Trophoblast cell (in vitro differentiated cells and primary cell): ENCODE data around the gene KCNN3.

Source experiments
- DNase-seq, 2 donors: peaks; one replicate each; pipeline ENCODE4 v3.0.0-alpha.2; 2016
- H2AFZ ChIP-seq: 2 replicates; pipeline ENCODE4 v1.6.1; 2013; ENCODE audit warnings: low read length, moderate library complexity, mild to moderate bottlenecking; ENCODE audit not compliant: insufficient read depth, poor library complexity
- H2AK5ac ChIP-seq: 2 replicates; pipeline ENCODE4 v1.6.1; 2013; ENCODE audit warnings: mild to moderate bottlenecking, low read length
- H2BK120ac ChIP-seq: 2 replicates; pipeline ENCODE4 v1.6.1; 2013; ENCODE audit warnings: low read length, mild to moderate bottlenecking, moderate library complexity; ENCODE audit not compliant: insufficient read depth, poor library complexity
- H2BK12ac ChIP-seq: 2 replicates; pipeline ENCODE4 v1.6.1; 2013; ENCODE audit warnings: mild to moderate bottlenecking, low read length, moderate library complexity
- H2BK5ac ChIP-seq: 2 replicates; pipeline ENCODE4 v1.6.1; 2013; ENCODE audit warnings: low read length, low read depth, moderate library complexity, mild to moderate bottlenecking; ENCODE audit not compliant: poor library complexity
- H3K14ac ChIP-seq: 2 replicates; pipeline ENCODE4 v1.6.1; 2013; ENCODE audit warnings: mild to moderate bottlenecking, low read length
- H3K18ac ChIP-seq: 2 replicates; pipeline ENCODE4 v1.6.1; 2013; ENCODE audit warnings: mild to moderate bottlenecking, low read length
- H3K23ac ChIP-seq: 2 replicates; pipeline ENCODE4 v1.6.1; 2013; ENCODE audit warnings: low read length
- H3K27ac ChIP-seq: 2 replicates; pipeline ENCODE4 v1.5.1; 2013; ENCODE audit warnings: low read depth, mild to moderate bottlenecking, inconsistent platforms, low read length, moderate library complexity
- H3K27me3 ChIP-seq: 2 replicates; pipeline ENCODE4 v1.6.1; 2013; ENCODE audit warnings: inconsistent platforms, mild to moderate bottlenecking, low read length, moderate library complexity; ENCODE audit not compliant: insufficient read depth
- H3K36me3 ChIP-seq, 2 experiments: 1 replicate in 1 of 2; 2 replicates in 1 of 2; pipeline ENCODE4 v1.6.1; 2013; ENCODE audit warnings: low read length in 2 of 2, mild to moderate bottlenecking in 2 of 2, moderate library complexity in 1 of 2; ENCODE audit not compliant: insufficient read depth in 2 of 2, control insufficient read depth in 1 of 2
- H3K4ac ChIP-seq: 2 replicates; pipeline ENCODE4 v1.6.1; 2013; ENCODE audit warnings: low read depth, mild to moderate bottlenecking, low read length, moderate library complexity
- H3K4me1 ChIP-seq, 2 experiments: 1 replicate in 1 of 2; 2 replicates in 1 of 2; pipeline ENCODE4 v1.6.1; 2013; ENCODE audit warnings: low read length in 2 of 2, mild to moderate bottlenecking in 2 of 2, moderate library complexity in 1 of 2; ENCODE audit not compliant: insufficient read depth in 2 of 2, control insufficient read depth in 1 of 2
- H3K4me2 ChIP-seq: 2 replicates; pipeline ENCODE4 v1.6.1; 2013; ENCODE audit warnings: inconsistent platforms, mild to moderate bottlenecking, low read length, moderate library complexity
- H3K4me3 ChIP-seq: 2 replicates; pipeline ENCODE4 v1.5.1; 2013; ENCODE audit warnings: mild to moderate bottlenecking, low read depth, low read length, inconsistent platforms
- H3K79me1 ChIP-seq: one replicate; pipeline ENCODE4 v1.6.1; 2013; ENCODE audit warnings: low read length
- H3K79me2 ChIP-seq: 2 replicates; pipeline ENCODE4 v1.6.1; 2013; ENCODE audit warnings: low read length, mild to moderate bottlenecking; ENCODE audit not compliant: control insufficient read depth, insufficient read depth, poor library complexity
- H3K9ac ChIP-seq: 2 replicates; pipeline ENCODE4 v1.6.1; 2013; ENCODE audit warnings: mild to moderate bottlenecking, low read length
- H3K9me3 ChIP-seq: 2 replicates; pipeline ENCODE4 v1.6.1; 2013; ENCODE audit warnings: low read depth, mild to moderate bottlenecking, control low read depth, inconsistent platforms, low read length; ENCODE audit not compliant: insufficient read depth
- H4K12ac ChIP-seq: 2 replicates; pipeline ENCODE4 v1.6.1; 2013; ENCODE audit warnings: low read depth, mild to moderate bottlenecking, low read length, moderate library complexity
- H4K8ac ChIP-seq: 2 replicates; pipeline ENCODE4 v1.6.1; 2013; ENCODE audit warnings: low read depth, mild to moderate bottlenecking, low read length, moderate library complexity
- H4K91ac ChIP-seq: one replicate; pipeline ENCODE4 v1.6.1; 2013; ENCODE audit warnings: low read depth, mild to moderate bottlenecking, low read length, moderate library complexity
- WGBS: extraction: QIAGEN DNeasy Blood & Tissue Kit; methylation state at CpG from one replicate; pipeline ENCODE4 v1.1.7; 2013; ENCODE audit warnings: missing lambda C conversion rate; ENCODE audit not compliant: insufficient read length, insufficient coverage; ENCODE audit errors: extremely low coverage; 5-methylcytosine and 5-hydroxymethylcytosine counted together

KCNN3 gene

GRCh38 chr1:154716614-154717527 lies 153.2 kb downstream of the KCNN3 start:
- no peak overlapping the region for H3K4me3 ChIP-seq
- H3K9ac ChIP-seq, result no peak overlapping the region
- no peak overlapping the region for H2BK12ac ChIP-seq
- H3K23ac ChIP-seq, result no peak overlapping the region
- no peak overlapping the region for H4K8ac ChIP-seq
- no peak overlapping the region for H4K12ac ChIP-seq
- H3K14ac ChIP-seq, result no peak overlapping the region
- no peak overlapping the region for H3K27ac ChIP-seq
- H3K4me1 ChIP-seq, result peaks cover 0 to 2% of the 10 kb centered on the region in 2 experiments
- no peak overlapping the region for H2AK5ac ChIP-seq
- no peak overlapping the region for H2AFZ ChIP-seq
- DNase-seq, result no peak
- no peaks in the 10 kb centered on the region for H3K36me3 ChIP-seq
- no peak overlapping the region for H4K91ac ChIP-seq
- H3K9me3 ChIP-seq, result peaks cover 11% of the 10 kb centered on the region
- no peaks in the 10 kb centered on the region for H3K27me3 ChIP-seq
- no peak overlapping the region for H2BK5ac ChIP-seq
- H3K4ac ChIP-seq, result no peak overlapping the region
- no peak overlapping the region for H3K4me2 ChIP-seq
- no CpG with 5 or more reads among the region's 6 CpGs for WGBS
- no peaks in the 10 kb centered on the region for H3K79me2 ChIP-seq
- no peaks in the 10 kb centered on the region for H3K79me1 ChIP-seq
- H3K18ac ChIP-seq, result no peak overlapping the region
- H2BK120ac ChIP-seq, result no peak overlapping the region

DNA sequence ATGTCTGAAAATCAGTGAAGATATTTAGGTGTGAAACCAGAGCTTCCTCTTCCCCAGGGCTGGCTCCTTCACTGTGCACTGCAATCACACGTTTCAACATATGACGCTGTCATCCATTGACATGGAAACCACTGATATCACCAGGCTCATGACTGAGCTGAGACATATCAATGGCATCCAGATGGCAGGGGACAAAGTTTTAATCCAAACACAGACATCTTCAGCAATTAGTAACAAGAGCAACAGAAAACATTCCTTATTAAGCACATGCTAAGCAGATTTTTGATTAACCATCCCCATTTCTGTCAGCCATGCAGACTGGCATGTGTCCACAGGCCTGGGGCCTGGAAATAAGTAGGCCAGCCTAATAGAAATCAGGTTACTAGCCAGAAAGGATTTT lies 154.1 kb downstream of the KCNN3 start:
- no peaks in the 10 kb centered on the region for H3K36me3 ChIP-seq
- no peak overlapping the region for H3K4ac ChIP-seq
- no peak overlapping the region for H3K9ac ChIP-seq
- H3K27me3 ChIP-seq, result no peaks in the 10 kb centered on the region
- no peak overlapping the region for H3K18ac ChIP-seq
- no CpG with 5 or more reads among the region's 2 CpGs for WGBS
- H3K4me2 ChIP-seq, result no peak overlapping the region
- no peak overlapping the region for H2BK5ac ChIP-seq
- no peak overlapping the region for H3K23ac ChIP-seq
- no peak overlapping the region for H2AFZ ChIP-seq
- H3K9me3 ChIP-seq, result peaks cover 11% of the 10 kb centered on the region
- H2BK12ac ChIP-seq, result no peak overlapping the region
- no peak overlapping the region for H4K8ac ChIP-seq
- H3K4me1 ChIP-seq, result peaks cover 0 to 2% of the 10 kb centered on the region in 2 experiments
- H2AK5ac ChIP-seq, result no peak overlapping the region
- H4K91ac ChIP-seq, result no peak overlapping the region
- no peak overlapping the region for H2BK120ac ChIP-seq
- no peaks in the 10 kb centered on the region for H3K79me2 ChIP-seq
- no peak overlapping the region for H3K4me3 ChIP-seq
- no peak overlapping the region for H3K27ac ChIP-seq
- H4K12ac ChIP-seq, result no peak overlapping the region
- DNase-seq, result peak; percentile 60
- H3K14ac ChIP-seq, result no peak overlapping the region
- H3K79me1 ChIP-seq, result no peaks in the 10 kb centered on the region

GRCh38 chr1:154715385-154715784 lies 154.7 kb downstream of the KCNN3 start:
- Histone ChIP-seq H4K12ac (no peak overlapping the region), H3K36me3 (no peaks in the 10 kb centered on the region), H2AK5ac (no peak overlapping the region), H2BK5ac (no peak overlapping the region), H2AFZ (no peak overlapping the region), H4K91ac (no peak overlapping the region), H3K18ac (no peak overlapping the region), H3K4me3 (no peak overlapping the region), H3K79me1 (no peaks in the 10 kb centered on the region), H3K14ac (no peak overlapping the region), H3K9ac (no peak overlapping the region), H2BK12ac (no peak overlapping the region), H3K9me3 (peaks cover 10% of the 10 kb centered on the region), H3K23ac (no peak overlapping the region), H3K79me2 (no peaks in the 10 kb centered on the region), H2BK120ac (no peak overlapping the region), H4K8ac (no peak overlapping the region), H3K27ac (no peak overlapping the region), H3K27me3 (no peaks in the 10 kb centered on the region), H3K4me2 (no peak overlapping the region), H3K4me1 (peaks cover 0 to 2% of the 10 kb centered on the region in 2 experiments), H3K4ac (no peak overlapping the region)
- WGBS, result no CpG with 5 or more reads among the region's 5 CpGs
- no peak for DNase-seq

- H3K27ac ChIP-seq, result no peak overlapping the region
- H3K9me3 ChIP-seq, result peaks cover 10% of the 10 kb centered on the region
- H3K14ac ChIP-seq, result no peak overlapping the region
- no peak overlapping the region for H3K18ac ChIP-seq
- H3K79me2 ChIP-seq, result no peaks in the 10 kb centered on the region
- no peak overlapping the region for H3K4me2 ChIP-seq
- no peak overlapping the region for H2BK12ac ChIP-seq
- no peak overlapping the region for H2BK120ac ChIP-seq
- H4K12ac ChIP-seq, result no peak overlapping the region
- peaks cover 0 to 2% of the 10 kb centered on the region in 2 experiments for H3K4me1 ChIP-seq
- H3K4ac ChIP-seq, result no peak overlapping the region
- DNase-seq, result peak; percentile 42 to 50
- H3K23ac ChIP-seq, result no peak overlapping the region
- H2AFZ ChIP-seq, result no peak overlapping the region
- no peaks in the 10 kb centered on the region for H3K79me1 ChIP-seq
- no peak overlapping the region for H4K91ac ChIP-seq
- no peak overlapping the region for H2AK5ac ChIP-seq
- H2BK5ac ChIP-seq, result no peak overlapping the region
- WGBS, result no CpG with 5 or more reads among the region's 3 CpGs
- H3K9ac ChIP-seq, result no peak overlapping the region
- H3K4me3 ChIP-seq, result no peak overlapping the region
- no peaks in the 10 kb centered on the region for H3K27me3 ChIP-seq
- no peak overlapping the region for H4K8ac ChIP-seq
- no peaks in the 10 kb centered on the region for H3K36me3 ChIP-seq
Measured at GRCh38 chr1:154714638-154715037, 155.4 kb downstream of the KCNN3 start.
